HG03095 (cell line): ENCODE results near the gene MSH5.
A peak's percentile ranks its signal among the peaks of the same experiment; 100 is the strongest.
"Not testable (repeated sequence)": the region's sequence is repeated elsewhere in the genome, so short reads cannot be mapped to it uniquely, and the experiment has no call there.

Experiments
- ATAC-seq: cut with Tn5 transposase; IDR thresholded peaks from one replicate; pipeline ENCODE4 v1.9.1; 2021; ENCODE audit warnings: moderate library complexity; ENCODE audit not compliant: unreplicated experiment

The MSH5 gene

DNA sequence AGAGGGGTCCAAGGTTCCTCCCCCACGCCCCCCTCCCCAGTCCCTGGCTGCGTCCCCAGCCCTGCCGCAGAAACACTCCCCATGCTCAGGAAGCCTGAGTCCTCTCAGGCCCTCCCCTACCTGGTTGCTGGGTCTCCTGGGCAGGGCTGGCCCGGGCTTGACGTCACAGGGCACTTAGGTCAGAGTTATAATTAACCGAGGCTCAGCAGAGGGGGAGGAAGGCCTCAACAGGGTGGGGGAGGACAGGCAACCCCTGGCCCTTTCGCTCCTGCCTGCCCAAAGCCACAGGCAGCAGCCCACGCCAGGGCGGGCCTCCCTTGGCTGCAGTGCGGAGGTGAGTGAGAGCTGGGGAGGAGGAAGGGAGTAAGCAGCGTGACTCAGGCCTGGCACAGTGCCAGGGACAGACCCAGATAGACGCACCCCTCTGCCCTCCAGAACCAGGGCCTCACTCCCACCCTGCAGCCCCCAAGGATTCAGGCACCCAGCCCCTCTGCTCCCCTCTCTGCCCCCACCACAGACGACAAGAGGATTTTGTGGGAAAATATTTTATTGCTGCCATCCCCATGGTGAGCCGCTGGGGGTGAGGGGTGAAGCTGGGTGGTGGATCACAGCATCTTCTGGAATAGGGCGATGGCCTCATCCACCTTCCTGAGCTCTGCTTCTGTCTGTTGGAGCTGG lies 37.3 kb downstream of the MSH5 start, which contains the start of gene VWA7:
Gene VWA7 (minus strand): TSS at position 340 of the 678 bp plus-strand sequence. CDS start 549 bp downstream, outside the sequence.
- peak; percentile 61 for ATAC-seq

- no peak for ATAC-seq
These were observed 37.9 kb downstream of the MSH5 start for GRCh38 chr6:31777667-31778050.

- ATAC-seq = no peak
These were observed 38.4 kb downstream of the MSH5 start for GRCh38 chr6:31778193-31778592.

- ATAC-seq = no peak
These were observed 39.4 kb downstream of the MSH5 start for GRCh38 chr6:31778999-31779885.

- ATAC-seq = no peak
These were observed 40.1 kb downstream of the MSH5 start for GRCh38 chr6:31779908-31780307.

- ATAC-seq = no peak
These were observed 40.9 kb downstream of the MSH5 start for GRCh38 chr6:31780507-31781243.

DNA sequence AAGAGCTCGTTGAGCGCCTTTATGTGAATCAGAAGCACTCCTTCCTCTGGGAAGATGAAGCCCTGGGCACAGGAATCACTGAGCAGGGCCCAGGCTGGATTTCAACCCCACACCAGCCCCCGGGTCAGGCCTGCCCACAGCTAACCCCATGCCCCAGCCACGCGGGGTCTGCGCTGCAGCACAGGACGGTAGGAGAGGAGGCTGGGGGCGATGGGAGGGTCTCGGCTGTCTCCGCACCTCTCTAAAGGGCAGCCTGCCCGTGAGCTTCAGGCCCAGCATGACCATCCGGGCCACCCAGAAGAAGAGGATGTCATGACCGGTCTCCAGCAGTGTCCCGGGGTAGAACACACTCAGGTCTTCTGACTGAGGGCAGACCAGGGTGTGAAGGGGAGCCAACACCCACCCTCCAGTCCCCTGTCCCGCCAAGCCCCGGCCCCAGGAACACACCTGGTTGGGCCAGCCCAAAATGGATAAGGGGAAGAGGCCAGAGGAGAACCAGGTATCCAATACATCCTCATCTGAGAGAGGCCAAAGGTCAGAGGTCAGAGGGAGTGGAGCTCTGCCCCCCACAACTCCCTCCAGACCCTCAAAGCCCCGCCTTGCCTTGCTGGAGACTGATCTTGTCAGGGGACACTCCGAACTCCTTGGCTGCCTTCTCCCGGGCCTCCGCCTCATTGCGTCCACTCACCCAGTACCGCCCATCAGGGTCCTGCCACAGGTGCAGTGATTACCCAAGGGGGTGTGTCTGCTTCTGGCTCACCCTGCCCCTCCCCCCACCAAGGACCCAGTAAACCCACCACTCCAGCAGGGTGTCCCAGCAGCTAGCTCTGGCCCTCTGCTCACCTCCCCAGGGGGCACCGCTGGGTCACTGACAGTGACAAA lies 41.7 kb downstream of the MSH5 start:
- ATAC-seq = no peak

GRCh38 chr6:31782126-31782855 lies 42.5 kb downstream of the MSH5 start:
- ATAC-seq = no peak

DNA sequence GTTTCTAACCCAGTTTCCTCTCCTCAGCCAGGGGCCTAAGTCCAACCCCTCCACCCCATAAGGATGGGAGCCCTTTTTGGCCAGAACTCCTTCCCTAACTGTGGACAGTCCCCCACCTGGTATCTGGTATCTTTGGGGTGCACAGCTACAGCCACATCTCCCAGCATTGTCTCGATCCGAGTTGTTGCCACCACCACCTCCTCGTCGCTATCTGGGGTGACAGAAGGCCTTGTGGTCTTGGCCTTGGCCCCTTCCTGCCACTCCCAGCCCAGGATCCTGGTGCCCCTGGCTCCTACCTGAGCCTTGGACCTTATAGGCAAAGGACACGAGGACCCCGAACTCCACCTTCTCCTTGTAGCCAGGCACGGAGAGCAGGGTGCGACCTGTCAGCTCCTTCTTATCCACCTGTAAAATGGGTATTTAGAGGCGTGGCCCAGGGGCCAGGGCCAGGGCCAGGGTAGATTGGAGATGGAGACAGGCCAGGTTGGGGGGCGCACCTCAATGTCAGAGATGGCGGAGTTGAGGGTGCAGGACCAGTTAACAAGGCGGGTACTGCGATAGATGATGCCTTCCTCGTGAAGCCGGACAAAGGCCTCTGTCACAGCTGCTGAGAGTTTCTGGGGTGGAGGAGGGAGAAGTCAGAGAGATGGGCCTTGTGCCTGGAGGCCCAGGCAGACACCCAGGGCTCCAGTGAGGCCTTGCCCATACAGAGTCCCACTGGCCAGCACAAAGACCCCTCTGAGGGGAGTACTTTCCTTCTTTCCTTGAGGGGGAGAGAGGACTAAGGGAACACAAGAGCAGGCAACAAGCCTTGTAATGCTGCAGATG lies 44.5 kb downstream of the MSH5 start:
- no peak for ATAC-seq

DNA sequence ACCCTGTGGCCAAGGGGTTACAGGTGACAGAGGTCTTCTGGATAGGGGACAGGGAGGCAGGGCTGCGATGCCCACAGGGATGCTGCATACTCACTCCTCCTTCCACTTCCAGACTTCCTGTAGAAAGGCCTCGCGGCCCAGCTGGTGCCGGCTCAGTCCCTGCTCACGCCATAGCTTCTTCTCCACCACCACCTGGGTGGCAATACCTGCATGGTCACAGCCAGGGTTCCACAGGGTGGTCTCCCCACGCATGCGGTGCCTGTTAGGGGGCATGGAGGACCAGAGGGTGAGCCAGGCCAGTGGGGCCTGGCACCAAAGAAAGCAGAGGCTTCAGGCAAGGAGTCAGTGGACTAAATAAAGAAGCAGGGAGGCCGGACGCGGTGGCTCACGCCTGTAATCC lies 45.7 kb downstream of the MSH5 start:
- no peak for ATAC-seq

- ATAC-seq = no peak
These were observed 51.7 kb downstream of the MSH5 start for GRCh38 chr6:31791324-31792089.

- no peak for ATAC-seq
These were observed 52.2 kb downstream of the MSH5 start for GRCh38 chr6:31792090-31792374.

- no peak for ATAC-seq
These were observed 53.0 kb downstream of the MSH5 start for GRCh38 chr6:31792761-31793171.

- not testable (repeated sequence) for ATAC-seq
These were observed 54.1 kb downstream of the MSH5 start for GRCh38 chr6:31793927-31794245.

DNA sequence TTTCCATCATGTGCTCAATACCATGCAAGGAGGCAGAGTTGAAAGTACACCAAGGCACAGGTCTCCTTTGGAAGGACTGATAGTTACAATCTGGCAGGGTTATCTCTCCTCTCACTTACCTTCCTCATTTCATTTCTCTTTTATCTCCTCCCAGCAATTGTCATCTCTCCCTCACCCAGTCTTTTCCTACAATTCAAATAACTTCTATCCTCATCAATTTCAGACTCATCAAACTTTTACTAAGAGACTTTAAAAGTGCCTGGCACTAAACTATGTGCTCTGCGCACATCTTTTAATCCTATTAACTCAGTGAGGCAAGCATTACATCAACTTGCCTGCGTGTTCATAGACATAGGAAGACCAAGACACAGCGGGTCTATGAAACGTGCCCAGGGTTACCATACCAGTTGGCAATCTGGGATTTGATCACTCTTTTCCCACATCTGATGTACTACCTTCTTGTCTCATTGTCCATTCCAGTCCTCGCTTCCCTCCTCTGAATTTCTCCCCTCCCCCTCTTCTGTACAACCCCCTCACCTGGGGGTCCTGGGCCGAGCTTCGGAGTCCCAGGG lies 54.6 kb downstream of the MSH5 start:
- no peak for ATAC-seq

- peak; percentile 8 for ATAC-seq
These were observed 55.2 kb downstream of the MSH5 start for GRCh38 chr6:31794866-31795615.

GRCh38 chr6:31795616-31796298 lies 56.0 kb downstream of the MSH5 start, which contains the start of gene VARS1:
Gene VARS1, minus strand, starts transcription at chr6:31795752. Its CDS starts 535 bp downstream, at chr6:31795217.
- ATAC-seq = peak; percentile 72
